ENCODE measurements around the gene SNTA1.

- TF ChIP-seq EZH2 (IDR thresholded peaks at IDR 0.05; ENCODE audit: borderline replicate concordance, low read length), result no peak
- TF ChIP-seq, protein P1, sequence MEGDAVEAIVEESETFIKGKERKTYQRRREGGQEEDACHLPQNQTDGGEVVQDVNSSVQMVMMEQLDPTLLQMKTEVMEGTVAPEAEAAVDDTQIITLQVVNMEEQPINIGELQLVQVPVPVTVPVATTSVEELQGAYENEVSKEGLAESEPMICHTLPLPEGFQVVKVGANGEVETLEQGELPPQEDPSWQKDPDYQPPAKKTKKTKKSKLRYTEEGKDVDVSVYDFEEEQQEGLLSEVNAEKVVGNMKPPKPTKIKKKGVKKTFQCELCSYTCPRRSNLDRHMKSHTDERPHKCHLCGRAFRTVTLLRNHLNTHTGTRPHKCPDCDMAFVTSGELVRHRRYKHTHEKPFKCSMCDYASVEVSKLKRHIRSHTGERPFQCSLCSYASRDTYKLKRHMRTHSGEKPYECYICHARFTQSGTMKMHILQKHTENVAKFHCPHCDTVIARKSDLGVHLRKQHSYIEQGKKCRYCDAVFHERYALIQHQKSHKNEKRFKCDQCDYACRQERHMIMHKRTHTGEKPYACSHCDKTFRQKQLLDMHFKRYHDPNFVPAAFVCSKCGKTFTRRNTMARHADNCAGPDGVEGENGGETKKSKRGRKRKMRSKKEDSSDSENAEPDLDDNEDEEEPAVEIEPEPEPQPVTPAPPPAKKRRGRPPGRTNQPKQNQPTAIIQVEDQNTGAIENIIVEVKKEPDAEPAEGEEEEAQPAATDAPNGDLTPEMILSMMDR (IDR thresholded peaks at IDR 0.05; ENCODE audit: low read length), result no peak
These were observed 2.2 kb downstream of the SNTA1 start for GRCh38 chr20:33441142-33441955.
